Liver (tissue), 9 donors: Measurements from ENCODE around the gene TGFBR3L. TPM values are rescaled to one million over a fixed set of nuclear protein-coding genes. Genes with fewer than 3 reads are reported as not detected.
A peak's percentile ranks its signal among the peaks of the same experiment; 100 is the strongest.

Experiments used
- DNase-seq: peaks from one replicate; pipeline ENCODE4 v3.0.0-alpha.2; 2017; ENCODE audit warnings: low spot score
- H3K27ac ChIP-seq, 2 donors: one replicate each; pipeline ENCODE4 v1.7.0; 2013; ENCODE audit warnings: inconsistent platforms in 2 of 2, low read length in 2 of 2, control low read depth in 1 of 2, low read depth in 1 of 2, mild to moderate bottlenecking in 1 of 2
- H3K27me3 ChIP-seq, 4 donors: one replicate each; pipeline versions ENCODE4 v1.6.1 to v1.7.0; 2013; ENCODE audit warnings: low read length in 3 of 4, inconsistent platforms in 1 of 4, mild to moderate bottlenecking in 1 of 4, moderate library complexity in 1 of 4; ENCODE audit not compliant: control insufficient read depth in 4 of 4, insufficient read depth in 4 of 4
- H3K36me3 ChIP-seq, 4 donors: one replicate each; pipeline versions ENCODE4 v1.6.1 to v1.7.0; 2013; ENCODE audit warnings: low read length in 3 of 4, mild to moderate bottlenecking in 3 of 4, low read depth in 1 of 4, moderate library complexity in 1 of 4; ENCODE audit not compliant: control insufficient read depth in 4 of 4, insufficient read depth in 3 of 4
- H3K4me1 ChIP-seq, 4 donors: one replicate each; pipeline versions ENCODE4 v1.6.1 to v1.7.0; 2013; ENCODE audit warnings: low read length in 3 of 4, mild to moderate bottlenecking in 3 of 4, moderate library complexity in 1 of 4; ENCODE audit not compliant: control insufficient read depth in 4 of 4, insufficient read depth in 4 of 4
- H3K4me3 ChIP-seq, 3 donors: one replicate each; pipeline versions ENCODE4 v1.6.1 to v1.7.0; 2013; ENCODE audit warnings: low read length in 3 of 3, control low read depth in 1 of 3, low read depth in 1 of 3, mild to moderate bottlenecking in 1 of 3
- H3K9ac ChIP-seq, 2 donors: one replicate each; pipeline ENCODE4 v1.7.0; 2013; ENCODE audit warnings: low read length in 2 of 2, mild to moderate bottlenecking in 2 of 2, moderate library complexity in 2 of 2, control low read depth in 1 of 2, low read depth in 1 of 2
- H3K9me3 ChIP-seq, 4 donors: one replicate each; pipeline versions ENCODE4 v1.6.1 to v1.7.0; 2013; ENCODE audit warnings: low read length in 3 of 4; ENCODE audit not compliant: control insufficient read depth in 4 of 4
- EGR1 ChIP-seq, 2 donors: IDR thresholded peaks; 2 replicates each; pipeline ENCODE4 v1.6.1; 2016 to 2018; ENCODE audit warnings: antibody characterized with exemption in 2 of 2, low read depth in 2 of 2
- GABPA ChIP-seq, 2 donors: IDR thresholded peaks in 1 of 2; conservative IDR thresholded peaks in 1 of 2; 2 replicates each; pipeline ENCODE4 v1.6.1; 2016; ENCODE audit warnings: antibody characterized with exemption in 2 of 2, mild to moderate bottlenecking in 1 of 2, moderate library complexity in 1 of 2
- HNF4A ChIP-seq, 2 donors: conservative IDR thresholded peaks; 2 replicates each; pipeline ENCODE4 v1.6.1; 2016; ENCODE audit warnings: antibody characterized with exemption in 2 of 2, mild to moderate bottlenecking in 2 of 2
- HNF4G ChIP-seq: IDR thresholded peaks from 2 replicates; pipeline ENCODE4 v1.6.1; 2016; ENCODE audit warnings: antibody characterized with exemption
- NR2F2 ChIP-seq: IDR thresholded peaks from 2 replicates; pipeline ENCODE4 v1.6.1; 2016; ENCODE audit warnings: antibody characterized with exemption
- RAD21 ChIP-seq, 2 donors: IDR thresholded peaks; 2 replicates each; pipeline ENCODE4 v1.6.1; 2016; ENCODE audit warnings: antibody characterized with exemption in 2 of 2, mild to moderate bottlenecking in 2 of 2
- RXRA ChIP-seq, 2 donors: IDR thresholded peaks; 2 replicates each; pipeline ENCODE4 v1.6.1; 2017 to 2018; ENCODE audit warnings: antibody characterized with exemption in 2 of 2, mild to moderate bottlenecking in 1 of 2
- SP1 ChIP-seq: IDR thresholded peaks from 2 replicates; pipeline ENCODE4 v1.6.1; 2018; ENCODE audit warnings: antibody characterized with exemption, mild to moderate bottlenecking
- TAF1 ChIP-seq: conservative IDR thresholded peaks from 2 replicates; pipeline ENCODE4 v1.6.1; 2016; ENCODE audit warnings: antibody characterized with exemption, mild to moderate bottlenecking
- YY1 ChIP-seq: IDR thresholded peaks from 2 replicates; pipeline ENCODE4 v1.6.1; 2016; ENCODE audit warnings: antibody characterized with exemption, mild to moderate bottlenecking
- WGBS: extraction: QIAGEN DNeasy Blood & Tissue Kit; methylation state at CpG from one replicate; pipeline ENCODE4 v1.1.7; 2013; 5-methylcytosine and 5-hydroxymethylcytosine counted together
- polyA plus RNA-seq, 2 donors: library from polyadenylated mRNA; stranded (reverse) in 1 of 2; unstranded in 1 of 2; fragments of 200-250 nt in 1 of 2; fragments of >200 nt in 1 of 2; fragmentation: Nextera tagmentation in 1 of 2; extraction: Ambion mirVana in 1 of 2; gene quantifications; one replicate each; pipeline versions ENCODE4 v1.2.1 to v1.2.3, GENCODE V29; 2013 to 2015
- total RNA-seq, 2 donors: library from RNA; depleted of rRNA; stranded (reverse); fragments of >200 nt; gene quantifications; one replicate each; pipeline ENCODE4 v1.2.3, GENCODE V29; 2014
- TF ChIP-seq, protein P1 (sequence below): IDR thresholded peaks from 2 replicates; pipeline ENCODE4 v1.6.1; 2016; ENCODE audit warnings: antibody characterized with exemption
- TF ChIP-seq, protein P2 (sequence below): IDR thresholded peaks from 2 replicates; pipeline ENCODE4 v1.6.1; 2016; ENCODE audit warnings: antibody characterized with exemption, mild to moderate bottlenecking
- TF ChIP-seq, protein P3 (sequence below): IDR thresholded peaks from 2 replicates; pipeline ENCODE4 v1.6.1; 2016; ENCODE audit warnings: antibody characterized with exemption
- TF ChIP-seq, protein P4 (sequence below): fragments of 150-350 bp; IDR thresholded peaks from 2 replicates; pipeline ENCODE4 v1.5.1; 2017; ENCODE audit warnings: improper control_type of control experiment, low read depth, low read length; ENCODE audit not compliant: missing input control
- donor health status: healthy.
- donor health status: healthy.
- donor health status: healthy.
- donor health status: healthy.
- donor health status: healthy.

The TGFBR3L gene
- total and polyA plus RNA-seq, 4 donors = 0.32 to 2.5 (median 0.36) TPM; not detected in 1

DNA sequence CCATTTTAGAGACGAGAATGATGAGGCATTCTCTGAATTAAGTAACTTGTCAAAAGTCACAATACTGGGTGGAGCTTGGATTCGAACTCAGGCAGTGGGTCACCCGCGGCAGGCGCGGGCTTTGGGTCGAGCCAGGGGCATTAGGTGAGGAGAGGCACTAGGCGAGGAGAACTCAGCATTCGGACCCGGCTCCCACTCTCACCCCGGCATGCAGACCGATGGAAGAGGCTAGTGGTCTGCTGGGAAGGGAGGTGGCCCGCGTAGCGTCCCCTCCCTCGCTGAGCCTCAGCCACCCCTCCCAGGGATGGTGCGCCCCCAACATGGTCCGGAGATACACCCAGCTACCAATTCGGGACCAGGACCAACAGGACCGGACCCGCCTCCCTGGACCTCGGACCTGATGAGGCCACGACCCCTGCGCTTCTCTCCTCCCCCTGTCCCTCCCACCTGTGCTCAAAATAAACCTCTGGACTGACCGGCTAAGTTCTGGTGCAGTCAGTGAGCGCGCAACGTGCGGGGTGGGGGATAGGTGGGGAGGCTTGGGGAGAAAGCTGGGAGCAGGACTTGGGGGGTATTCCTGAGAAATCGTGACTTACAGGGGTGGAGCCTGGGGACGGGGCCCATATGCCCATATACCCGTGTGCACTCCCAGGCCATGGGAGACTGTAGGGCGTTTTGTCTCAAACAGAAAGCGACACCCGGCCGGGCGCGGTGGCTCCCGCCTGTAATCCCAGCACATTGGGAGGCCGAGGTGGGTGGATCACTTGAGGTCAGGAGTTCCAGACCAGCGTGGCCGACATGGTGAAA lies 4.2 kb downstream of the TGFBR3L start:
- H3K27ac ChIP-seq = peak overlapping the region; percentile 79 to 91
- H3K9me3 ChIP-seq = no peaks in the 10 kb centered on the region
- peak; percentile 71 for DNase-seq
- peaks cover 24 to 56% (median 37%) of the 10 kb centered on the region in 4 donors for H3K4me1 ChIP-seq
- H3K4me3 ChIP-seq = peak overlapping the region; percentile 89 to 98 (median 97)
- H3K27me3 ChIP-seq = no peaks in the 10 kb centered on the region
- peak overlapping the region in 1 of 2 donors; percentile 80 for H3K9ac ChIP-seq
- TF ChIP-seq TAF1 (peak; percentile 73), RXRA (IDR thresholded peaks at IDR 0.05) (peak; percentile 69 to 89), EGR1 (IDR thresholded peaks at IDR 0.05; ENCODE audit: low read depth in 2 of 2) (no peak), HNF4A (conservative IDR thresholded peaks at IDR 0.05) (peak; percentile 83 to 93), SP1 (peak; percentile 88), HNF4G (peak; percentile 78)
- TF ChIP-seq, protein P1, sequence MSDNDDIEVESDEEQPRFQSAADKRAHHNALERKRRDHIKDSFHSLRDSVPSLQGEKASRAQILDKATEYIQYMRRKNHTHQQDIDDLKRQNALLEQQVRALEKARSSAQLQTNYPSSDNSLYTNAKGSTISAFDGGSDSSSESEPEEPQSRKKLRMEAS = no peak
- TF ChIP-seq, protein P2, sequence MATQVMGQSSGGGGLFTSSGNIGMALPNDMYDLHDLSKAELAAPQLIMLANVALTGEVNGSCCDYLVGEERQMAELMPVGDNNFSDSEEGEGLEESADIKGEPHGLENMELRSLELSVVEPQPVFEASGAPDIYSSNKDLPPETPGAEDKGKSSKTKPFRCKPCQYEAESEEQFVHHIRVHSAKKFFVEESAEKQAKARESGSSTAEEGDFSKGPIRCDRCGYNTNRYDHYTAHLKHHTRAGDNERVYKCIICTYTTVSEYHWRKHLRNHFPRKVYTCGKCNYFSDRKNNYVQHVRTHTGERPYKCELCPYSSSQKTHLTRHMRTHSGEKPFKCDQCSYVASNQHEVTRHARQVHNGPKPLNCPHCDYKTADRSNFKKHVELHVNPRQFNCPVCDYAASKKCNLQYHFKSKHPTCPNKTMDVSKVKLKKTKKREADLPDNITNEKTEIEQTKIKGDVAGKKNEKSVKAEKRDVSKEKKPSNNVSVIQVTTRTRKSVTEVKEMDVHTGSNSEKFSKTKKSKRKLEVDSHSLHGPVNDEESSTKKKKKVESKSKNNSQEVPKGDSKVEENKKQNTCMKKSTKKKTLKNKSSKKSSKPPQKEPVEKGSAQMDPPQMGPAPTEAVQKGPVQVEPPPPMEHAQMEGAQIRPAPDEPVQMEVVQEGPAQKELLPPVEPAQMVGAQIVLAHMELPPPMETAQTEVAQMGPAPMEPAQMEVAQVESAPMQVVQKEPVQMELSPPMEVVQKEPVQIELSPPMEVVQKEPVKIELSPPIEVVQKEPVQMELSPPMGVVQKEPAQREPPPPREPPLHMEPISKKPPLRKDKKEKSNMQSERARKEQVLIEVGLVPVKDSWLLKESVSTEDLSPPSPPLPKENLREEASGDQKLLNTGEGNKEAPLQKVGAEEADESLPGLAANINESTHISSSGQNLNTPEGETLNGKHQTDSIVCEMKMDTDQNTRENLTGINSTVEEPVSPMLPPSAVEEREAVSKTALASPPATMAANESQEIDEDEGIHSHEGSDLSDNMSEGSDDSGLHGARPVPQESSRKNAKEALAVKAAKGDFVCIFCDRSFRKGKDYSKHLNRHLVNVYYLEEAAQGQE = peak; percentile 76
- TF ChIP-seq, protein P3, sequence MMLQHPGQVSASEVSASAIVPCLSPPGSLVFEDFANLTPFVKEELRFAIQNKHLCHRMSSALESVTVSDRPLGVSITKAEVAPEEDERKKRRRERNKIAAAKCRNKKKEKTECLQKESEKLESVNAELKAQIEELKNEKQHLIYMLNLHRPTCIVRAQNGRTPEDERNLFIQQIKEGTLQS = no peak
- 16% methylated on average over 42 of the region's 42 CpGs for WGBS
- H3K36me3 ChIP-seq = peaks cover 0 to 12% (median 5%) of the 10 kb centered on the region in 4 donors

DNA sequence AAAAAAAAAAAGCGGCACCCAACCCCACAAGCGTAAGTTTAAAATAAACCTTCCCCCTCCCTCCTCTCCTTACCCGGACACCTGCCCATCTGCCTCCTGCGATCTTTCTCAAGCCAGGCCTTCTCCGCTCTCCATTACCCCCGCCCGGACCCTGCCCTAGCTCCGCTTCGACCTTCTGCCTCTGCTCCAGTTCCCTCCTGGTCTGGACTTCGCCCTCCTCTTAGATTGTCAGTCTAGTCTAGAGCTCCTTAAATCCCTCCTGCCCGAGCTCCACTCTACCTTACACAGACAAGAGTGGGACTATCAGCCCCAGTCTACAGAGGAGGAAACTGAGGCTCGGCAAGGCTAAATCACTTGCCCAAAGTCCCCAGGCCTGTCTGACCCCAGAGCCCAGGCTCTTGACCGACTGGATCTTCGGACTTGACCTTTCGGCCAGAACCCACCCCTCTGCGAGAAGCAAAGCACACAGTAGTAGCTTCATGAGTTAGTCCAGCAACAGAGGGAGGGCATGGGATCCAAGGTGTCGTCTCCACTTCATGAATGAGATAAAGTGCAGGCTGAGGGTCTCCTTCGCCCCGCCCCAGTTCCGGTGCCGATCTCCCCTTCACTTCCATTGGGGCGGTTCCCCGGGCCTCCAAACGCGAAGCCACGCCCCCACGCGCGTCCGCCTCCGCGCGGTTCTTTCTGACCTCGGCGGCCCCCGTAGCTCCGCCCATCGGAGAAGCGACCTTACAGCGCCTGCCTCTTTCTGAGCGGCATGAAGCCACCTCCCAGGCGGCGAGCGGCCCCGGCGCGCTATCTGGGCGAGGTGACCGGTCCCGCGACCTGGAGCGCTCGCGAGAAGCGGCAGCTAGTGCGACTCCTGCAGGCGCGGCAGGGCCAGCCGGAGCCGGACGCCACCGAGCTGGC lies 5.2 kb downstream of the TGFBR3L start, which contains the start of gene SNAPC2:
TSS of gene SNAPC2 (plus strand) at position 729 of the 909 bp plus-strand sequence. CDS start at position 758, 29 bp downstream.
- Histone ChIP-seq H3K4me1 (peaks cover 23 to 56% (median 35%) of the 10 kb centered on the region in 4 donors), H3K4me3 (peak within 1 kb of the TSS; percentile 89 to 98 (median 97)), H3K9ac (peak within 1 kb of the TSS; percentile 80 to 84), H3K36me3 (peaks cover 0 to 12% (median 5%) of the 10 kb centered on the region in 4 donors), H3K27ac (peak within 1 kb of the TSS; percentile 79 to 91), H3K9me3 (no peaks in the 10 kb centered on the region), H3K27me3 (no peaks in the 10 kb centered on the region)
- peak; percentile 99 for DNase-seq
- TF ChIP-seq, protein P2 = peak; percentile 58
- TF ChIP-seq RAD21 (IDR thresholded peaks at IDR 0.05) (no peak), EGR1 (IDR thresholded peaks at IDR 0.05; ENCODE audit: low read depth in 2 of 2) (peak in 1 of 2 donors; percentile 68), TAF1 (no peak), GABPA (IDR thresholded peaks at IDR 0.05 in 1 of 2, conservative IDR thresholded peaks at IDR 0.05 in 1 of 2) (peak in 1 of 2 donors; percentile 15), YY1 (peak; percentile 88), HNF4A (conservative IDR thresholded peaks at IDR 0.05) (peak; percentile 71 to 81), NR2F2 (no peak), SP1 (peak; percentile 78), HNF4G (no peak), RXRA (IDR thresholded peaks at IDR 0.05) (peak; percentile 50 to 73)
- TF ChIP-seq, protein P1 = no peak
- TF ChIP-seq, protein P4, sequence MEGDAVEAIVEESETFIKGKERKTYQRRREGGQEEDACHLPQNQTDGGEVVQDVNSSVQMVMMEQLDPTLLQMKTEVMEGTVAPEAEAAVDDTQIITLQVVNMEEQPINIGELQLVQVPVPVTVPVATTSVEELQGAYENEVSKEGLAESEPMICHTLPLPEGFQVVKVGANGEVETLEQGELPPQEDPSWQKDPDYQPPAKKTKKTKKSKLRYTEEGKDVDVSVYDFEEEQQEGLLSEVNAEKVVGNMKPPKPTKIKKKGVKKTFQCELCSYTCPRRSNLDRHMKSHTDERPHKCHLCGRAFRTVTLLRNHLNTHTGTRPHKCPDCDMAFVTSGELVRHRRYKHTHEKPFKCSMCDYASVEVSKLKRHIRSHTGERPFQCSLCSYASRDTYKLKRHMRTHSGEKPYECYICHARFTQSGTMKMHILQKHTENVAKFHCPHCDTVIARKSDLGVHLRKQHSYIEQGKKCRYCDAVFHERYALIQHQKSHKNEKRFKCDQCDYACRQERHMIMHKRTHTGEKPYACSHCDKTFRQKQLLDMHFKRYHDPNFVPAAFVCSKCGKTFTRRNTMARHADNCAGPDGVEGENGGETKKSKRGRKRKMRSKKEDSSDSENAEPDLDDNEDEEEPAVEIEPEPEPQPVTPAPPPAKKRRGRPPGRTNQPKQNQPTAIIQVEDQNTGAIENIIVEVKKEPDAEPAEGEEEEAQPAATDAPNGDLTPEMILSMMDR = no peak
- WGBS = 4% methylated on average over 62 of the region's 62 CpGs
